ENCODE data around the gene ATPAF1.

DNA sequence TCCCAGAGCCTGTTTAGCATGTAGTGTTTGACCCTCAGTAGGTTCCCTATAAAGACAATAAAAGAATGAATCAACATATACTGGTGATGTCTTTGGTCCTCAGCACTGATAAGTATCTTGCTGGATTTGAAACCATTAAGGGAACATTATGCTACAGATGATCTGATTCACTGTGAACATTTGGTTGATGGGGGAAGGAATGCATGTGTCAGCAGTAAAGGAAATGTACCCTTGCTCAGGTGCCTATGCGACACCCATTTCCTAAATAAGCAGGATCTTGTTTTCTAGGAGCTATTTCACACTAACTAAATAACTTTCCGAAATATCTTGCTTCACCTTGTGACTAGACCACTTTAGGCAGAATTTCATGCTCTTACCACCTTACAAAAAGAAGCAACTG, 16.5 kb upstream of the ATPAF1 start:
- TF ChIP-seq, protein P1, sequence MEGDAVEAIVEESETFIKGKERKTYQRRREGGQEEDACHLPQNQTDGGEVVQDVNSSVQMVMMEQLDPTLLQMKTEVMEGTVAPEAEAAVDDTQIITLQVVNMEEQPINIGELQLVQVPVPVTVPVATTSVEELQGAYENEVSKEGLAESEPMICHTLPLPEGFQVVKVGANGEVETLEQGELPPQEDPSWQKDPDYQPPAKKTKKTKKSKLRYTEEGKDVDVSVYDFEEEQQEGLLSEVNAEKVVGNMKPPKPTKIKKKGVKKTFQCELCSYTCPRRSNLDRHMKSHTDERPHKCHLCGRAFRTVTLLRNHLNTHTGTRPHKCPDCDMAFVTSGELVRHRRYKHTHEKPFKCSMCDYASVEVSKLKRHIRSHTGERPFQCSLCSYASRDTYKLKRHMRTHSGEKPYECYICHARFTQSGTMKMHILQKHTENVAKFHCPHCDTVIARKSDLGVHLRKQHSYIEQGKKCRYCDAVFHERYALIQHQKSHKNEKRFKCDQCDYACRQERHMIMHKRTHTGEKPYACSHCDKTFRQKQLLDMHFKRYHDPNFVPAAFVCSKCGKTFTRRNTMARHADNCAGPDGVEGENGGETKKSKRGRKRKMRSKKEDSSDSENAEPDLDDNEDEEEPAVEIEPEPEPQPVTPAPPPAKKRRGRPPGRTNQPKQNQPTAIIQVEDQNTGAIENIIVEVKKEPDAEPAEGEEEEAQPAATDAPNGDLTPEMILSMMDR (conservative IDR thresholded peaks at IDR 0.05; ENCODE audit: low read length): no peak
- no peak for TF ChIP-seq EZH2phosphoT487 (IDR thresholded peaks at IDR 0.05; ENCODE audit: borderline replicate concordance)
